Measurements from ENCODE around the gene CC2D1A. TPM values are rescaled to one million over a fixed set of nuclear protein-coding genes. Genes with fewer than 3 reads are reported as not detected.

Gene CC2D1A
- total and polyA plus RNA-seq, 2 donors (not counting 1 experiment from before 2014, with no cell fraction given) = 34.3 to 47.2 TPM

- H3K4me3 ChIP-seq (ENCODE audit: control extremely low read depth in 1 of 5, extremely low read depth in 1 of 5, insufficient read depth in 1 of 5, low read depth in 2 of 5, low read length in 4 of 5) = no peak overlapping the region
- H3K4me1 ChIP-seq (ENCODE audit: control insufficient read depth in 2 of 2, insufficient read depth in 2 of 2, low read length in 2 of 2) = peaks cover 0 to 4% of the 10 kb centered on the region in 2 donors
- no peak overlapping the region for H3K27ac ChIP-seq (ENCODE audit: low read length in 2 of 2)
- no peaks in the 10 kb centered on the region for H3K79me2 ChIP-seq (ENCODE audit: control insufficient read depth, insufficient read depth, low read length)
- WGBS (ENCODE audit: insufficient coverage) = 94% methylated on average over 42 of the region's 42 CpGs
- H3K4me1 Mint-ChIP-seq = peaks cover 10% of the 10 kb centered on the region
- H3K4me2 ChIP-seq (replicated peaks; ENCODE audit: low read depth, low read length, poor library complexity, severe bottlenecking) = no peak overlapping the region
- H3K27ac Mint-ChIP-seq = no peak overlapping the region
- intact Hi-C loops (cut with micrococcal nuclease) = no loop called here
- no peaks in the 10 kb centered on the region for H3K9me3 Mint-ChIP-seq (ENCODE audit: insufficient read depth)
- no peak for DNase-seq
- H3K4me3 Mint-ChIP-seq = no peak overlapping the region
- TF ChIP-seq CTCF (IDR thresholded peaks at IDR 0.05) (no peak), EZH2 (IDR thresholded peaks at IDR 0.05; ENCODE audit: borderline replicate concordance, insufficient read depth, low read depth, low read length, poor library complexity, severe bottlenecking) (no peak)
- peaks cover 13% of the 10 kb centered on the region for H3K27me3 Mint-ChIP-seq
- H2AFZ ChIP-seq (ENCODE audit: insufficient read depth, low read depth, low read length, poor library complexity, severe bottlenecking) = no peak overlapping the region
- H4K20me1 ChIP-seq (ENCODE audit: control insufficient read depth, insufficient read depth, low read length, poor library complexity, severe bottlenecking) = no peaks in the 10 kb centered on the region
- no peaks in the 10 kb centered on the region for H3K9me3 ChIP-seq (ENCODE audit: control extremely low read depth in 1 of 3, control insufficient read depth in 2 of 3, insufficient read depth in 1 of 3, low read length in 2 of 3)
- peaks cover 0 to 2% of the 10 kb centered on the region in 2 experiments for H3K36me3 ChIP-seq (replicated peaks in 1 of 2; ENCODE audit: control extremely low read depth in 1 of 2, control insufficient read depth in 1 of 2, extremely low read depth in 1 of 2, insufficient read depth in 2 of 2, low read length in 1 of 2)
- H3K27me3 ChIP-seq (replicated peaks in 1 of 4; ENCODE audit: control extremely low read depth in 1 of 4, control insufficient read depth in 3 of 4, insufficient read depth in 4 of 4, low read length in 3 of 4) = peaks cover 0 to 13% (median 5%) of the 10 kb centered on the region in 4 experiments
- no peak for ATAC-seq (ENCODE audit: low read depth)
- ChIA-PET CTCF (interaction anchor here (1.3 to 2.2 kb wide), 4 partner anchors 67 to 149 kb away, joined by 3 to 13 read pairs (median 4); no protein-coding TSS in a partner anchor), POLR2A (no interaction called here)
- no peak overlapping the region for H3K9ac ChIP-seq (ENCODE audit: low read length)
Measured at GRCh38 chr19:13932911-13933393, 27.0 kb downstream of the CC2D1A start.

GRCh38 chr19:13934785-13935109 is 28.7 kb downstream of the CC2D1A start:
- WGBS (ENCODE audit: insufficient coverage) = 97% methylated on average over 2 of the region's 2 CpGs
- no peak for TF ChIP-seq CTCF (IDR thresholded peaks at IDR 0.05)
- no peak for TF ChIP-seq EZH2 (IDR thresholded peaks at IDR 0.05; ENCODE audit: borderline replicate concordance, insufficient read depth, low read depth, low read length, poor library complexity, severe bottlenecking)
- H3K36me3 ChIP-seq (replicated peaks in 1 of 2; ENCODE audit: control extremely low read depth in 1 of 2, control insufficient read depth in 1 of 2, extremely low read depth in 1 of 2, insufficient read depth in 2 of 2, low read length in 1 of 2) = no peaks in the 10 kb centered on the region
- ATAC-seq (ENCODE audit: low read depth) (no peak), DNase-seq (no peak)
- H3K9ac ChIP-seq (ENCODE audit: low read length) = no peak overlapping the region
- no peaks in the 10 kb centered on the region for H4K20me1 ChIP-seq (ENCODE audit: control insufficient read depth, insufficient read depth, low read length, poor library complexity, severe bottlenecking)
- no peak overlapping the region for H3K27ac Mint-ChIP-seq
- H3K4me3 Mint-ChIP-seq = no peak overlapping the region
- H3K4me1 Mint-ChIP-seq = peaks cover 10% of the 10 kb centered on the region
- no peak overlapping the region for H3K27ac ChIP-seq (ENCODE audit: low read length in 2 of 2)
- no peaks in the 10 kb centered on the region for H3K9me3 ChIP-seq (ENCODE audit: control extremely low read depth in 1 of 3, control insufficient read depth in 2 of 3, insufficient read depth in 1 of 3, low read length in 2 of 3)
- intact Hi-C loops (cut with micrococcal nuclease) = loop anchor here (1.0 kb wide), 1 partner anchor 109 kb away; no protein-coding TSS in a partner anchor
- POLR2A ChIA-PET = no interaction called here
- no peak overlapping the region for H2AFZ ChIP-seq (ENCODE audit: insufficient read depth, low read depth, low read length, poor library complexity, severe bottlenecking)
- CTCF ChIA-PET = interaction anchor here (0.9 to 1.0 kb wide), 2 partner anchors 17 to 112 kb away, joined by 3 to 4 read pairs; partner anchors contain the start of gene DCAF15
- no peak overlapping the region for H3K4me3 ChIP-seq (ENCODE audit: control extremely low read depth in 1 of 5, extremely low read depth in 1 of 5, insufficient read depth in 1 of 5, low read depth in 2 of 5, low read length in 4 of 5)
- H3K27me3 ChIP-seq (replicated peaks in 1 of 4; ENCODE audit: control extremely low read depth in 1 of 4, control insufficient read depth in 3 of 4, insufficient read depth in 4 of 4, low read length in 3 of 4) = peaks cover 0 to 22% (median 10%) of the 10 kb centered on the region in 4 experiments
- no peaks in the 10 kb centered on the region for H3K9me3 Mint-ChIP-seq (ENCODE audit: insufficient read depth)
- no peak overlapping the region for H3K4me2 ChIP-seq (replicated peaks; ENCODE audit: low read depth, low read length, poor library complexity, severe bottlenecking)
- H3K4me1 ChIP-seq (ENCODE audit: control insufficient read depth in 2 of 2, insufficient read depth in 2 of 2, low read length in 2 of 2) = peaks cover 0 to 4% of the 10 kb centered on the region in 2 donors
- H3K79me2 ChIP-seq (ENCODE audit: control insufficient read depth, insufficient read depth, low read length) = no peaks in the 10 kb centered on the region
- H3K27me3 Mint-ChIP-seq = peaks cover 16% of the 10 kb centered on the region

Data from B cell (primary cell).